Activated CD4-positive, alpha-beta T cell treated with anti-CD3 and anti-CD28 coated beads for 4 hours (primary cell): ENCODE measurements around the gene LRG1.
"Not testable (repeated sequence)": the region's sequence is repeated elsewhere in the genome, so short reads cannot be mapped to it uniquely, and the experiment has no call there.

Experiments
- DNase-seq, 2 donors: peaks; one replicate each; pipeline ENCODE4 v3.0.0-alpha.2; 2020

Gene LRG1

DNA sequence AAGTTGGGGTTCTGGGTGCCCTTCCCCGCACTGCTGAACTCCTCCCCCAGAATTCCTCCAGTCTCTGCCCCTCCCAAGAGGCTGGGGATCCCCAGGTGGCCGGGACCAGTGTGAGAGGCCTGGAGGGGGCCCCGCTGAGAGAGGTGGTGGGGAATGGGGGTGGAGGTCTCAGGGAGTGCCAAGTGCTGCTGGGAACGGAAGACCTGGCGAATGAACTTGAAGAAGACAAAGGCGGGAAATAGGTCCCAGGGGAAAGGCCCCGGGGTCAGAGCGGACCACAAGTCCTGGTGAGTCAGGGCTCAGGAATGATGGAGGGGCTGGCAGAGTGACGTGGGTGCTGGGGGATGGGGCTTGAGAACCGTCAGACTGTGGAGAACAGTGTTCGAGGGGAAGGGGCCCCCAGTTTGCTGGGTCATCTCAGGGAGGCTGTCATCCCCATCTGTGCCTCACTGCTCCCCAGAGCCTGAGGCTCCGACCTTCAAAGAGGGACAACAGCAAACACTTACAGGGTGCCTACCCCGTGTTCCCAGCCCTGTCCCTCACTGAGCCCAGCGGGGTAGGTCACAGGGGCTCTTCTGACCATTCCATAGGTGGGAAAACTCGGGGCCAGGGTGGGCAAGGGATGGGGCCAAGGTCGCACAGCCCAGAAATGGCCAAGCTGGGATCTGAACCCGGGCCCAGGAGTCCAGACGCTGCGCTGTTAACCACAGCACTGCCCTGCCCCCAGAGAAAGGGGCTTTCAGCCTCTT is 35.6 kb upstream of the LRG1 start:
- DNase-seq = no peak

DNA sequence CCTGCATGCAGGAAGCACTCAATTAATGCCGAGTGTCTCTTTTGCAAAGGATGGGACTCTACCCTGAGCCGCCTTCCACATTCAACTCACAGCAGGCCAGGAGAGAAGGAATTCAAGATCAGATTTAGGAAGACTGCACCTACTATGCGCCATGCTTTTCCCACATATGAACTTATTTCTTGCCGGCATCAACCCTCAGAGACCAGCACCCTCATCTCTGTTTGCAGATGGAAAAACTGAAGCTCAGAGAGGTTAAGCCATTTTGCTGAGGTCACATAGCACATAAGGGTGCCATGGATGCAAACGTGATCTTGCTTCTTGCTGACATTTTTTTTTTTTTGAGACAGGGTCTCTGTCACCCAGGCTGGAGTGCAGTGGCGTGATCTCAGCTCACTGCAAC is 33.8 kb upstream of the LRG1 start:
- no peak for DNase-seq

DNA sequence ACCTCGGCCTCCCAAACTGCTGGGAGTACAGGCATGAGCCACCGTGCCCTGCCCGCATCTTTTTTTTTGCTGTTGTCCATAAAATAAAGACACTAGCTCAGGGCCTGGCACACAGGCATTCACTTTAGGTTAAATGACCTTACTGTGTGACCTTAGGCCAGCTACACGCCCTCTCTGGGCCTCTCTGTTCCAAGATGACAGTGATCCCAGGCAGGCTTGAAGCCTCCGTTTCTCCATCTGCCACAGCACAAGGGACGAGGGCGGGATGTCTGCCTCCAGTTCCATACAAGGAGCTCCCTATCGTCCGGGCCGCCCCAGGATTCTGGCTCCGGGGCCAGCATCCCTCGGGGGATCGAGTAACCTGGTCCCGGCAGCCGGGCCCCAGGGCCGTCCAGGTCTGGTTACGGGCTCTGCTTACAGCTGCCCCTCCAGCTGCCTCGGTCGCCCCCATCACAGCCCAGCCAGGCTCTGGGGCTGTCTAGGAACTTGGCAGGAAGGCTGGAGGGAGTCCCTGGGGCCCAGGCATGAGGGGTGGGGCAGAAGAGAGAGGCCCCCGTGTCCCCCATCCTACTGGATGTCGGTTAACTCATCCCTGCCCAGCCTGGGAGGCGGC is 31.6 kb upstream of the LRG1 start:
- DNase-seq = no peak

DNA sequence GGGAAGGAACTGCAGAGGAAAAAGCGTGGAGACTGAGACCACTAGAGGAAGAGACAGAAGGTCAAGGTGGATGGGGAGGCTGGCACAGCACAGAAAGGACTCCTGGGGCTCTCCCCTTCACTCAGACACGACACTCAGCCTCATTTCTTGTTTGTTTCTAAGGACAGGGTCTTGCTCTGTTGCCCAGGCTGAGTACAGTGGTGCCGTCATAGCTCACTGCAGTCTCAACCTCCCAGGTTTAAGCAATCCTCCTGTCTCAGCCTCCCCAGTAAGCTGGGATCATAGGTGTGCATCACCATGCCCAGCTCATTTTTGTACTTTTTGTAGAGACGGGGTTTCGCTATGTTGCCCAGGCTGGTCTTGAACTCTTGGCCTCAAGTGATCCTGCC is 31.1 kb upstream of the LRG1 start:
- DNase-seq = no peak

DNA sequence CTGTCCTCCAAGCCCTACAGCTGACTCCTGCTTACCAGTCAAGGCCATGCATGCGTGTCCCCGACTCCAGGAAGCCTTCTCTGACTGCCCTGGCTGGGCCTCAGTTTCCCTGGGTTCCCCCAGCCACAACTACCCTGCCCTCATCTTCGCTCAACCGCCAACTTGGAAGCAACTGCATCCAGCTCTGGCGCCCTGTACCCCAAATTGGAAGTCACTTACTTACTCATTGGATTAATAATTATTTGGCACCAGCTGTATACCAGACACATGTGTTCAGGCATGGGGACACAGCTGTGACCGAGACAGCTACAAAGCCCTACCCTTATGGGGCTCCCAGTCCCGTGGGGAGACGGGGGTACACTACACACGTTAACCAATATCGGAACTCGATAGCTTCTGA is 30.6 kb upstream of the LRG1 start:
- no peak for DNase-seq

DNA sequence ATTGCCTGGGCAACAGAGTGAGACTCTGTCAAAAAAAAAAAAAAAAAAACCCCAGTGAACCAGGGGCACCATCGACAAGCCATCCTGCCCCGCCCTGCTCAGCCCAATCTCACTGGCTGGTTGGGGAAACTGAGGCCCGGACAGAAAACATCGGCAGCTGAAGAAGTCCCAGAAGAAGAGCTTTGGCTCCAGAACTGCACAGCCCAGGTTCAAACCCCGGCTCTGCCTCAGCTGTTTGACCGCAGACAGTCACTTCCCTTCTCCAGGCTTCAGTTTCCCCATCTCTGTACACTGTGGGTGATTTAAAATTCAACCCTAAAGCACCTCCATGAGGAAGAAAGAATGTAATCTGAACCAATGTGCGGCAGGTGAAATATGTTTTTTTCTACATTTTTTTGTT is 29.1 kb upstream of the LRG1 start:
- no peak for DNase-seq

DNA sequence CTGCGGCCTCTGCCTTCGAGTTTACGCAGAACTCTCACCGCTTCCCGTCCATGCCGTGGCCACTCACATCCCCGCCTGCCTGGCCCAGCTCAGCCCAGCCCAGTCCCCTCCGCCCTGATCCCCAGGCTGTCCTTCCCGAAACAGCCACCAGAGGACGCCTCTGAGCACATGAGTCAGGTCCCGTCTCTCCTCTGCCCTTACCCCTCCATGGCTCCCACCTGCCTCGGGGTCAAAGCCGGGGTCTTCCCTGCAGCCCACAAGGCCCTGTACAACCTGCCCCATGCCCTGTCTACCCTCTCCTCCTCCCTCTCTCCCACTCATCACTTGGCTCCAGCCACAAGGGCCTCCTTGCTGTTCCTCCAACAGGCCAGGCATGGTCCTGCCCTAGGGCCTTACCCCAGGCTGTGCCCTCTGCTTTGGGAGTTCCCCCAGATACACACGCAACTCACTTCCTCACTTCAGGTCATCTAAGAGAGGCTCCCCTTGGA is 27.8 kb upstream of the LRG1 start:
- DNase-seq = peak; percentile 43 to 65

DNA sequence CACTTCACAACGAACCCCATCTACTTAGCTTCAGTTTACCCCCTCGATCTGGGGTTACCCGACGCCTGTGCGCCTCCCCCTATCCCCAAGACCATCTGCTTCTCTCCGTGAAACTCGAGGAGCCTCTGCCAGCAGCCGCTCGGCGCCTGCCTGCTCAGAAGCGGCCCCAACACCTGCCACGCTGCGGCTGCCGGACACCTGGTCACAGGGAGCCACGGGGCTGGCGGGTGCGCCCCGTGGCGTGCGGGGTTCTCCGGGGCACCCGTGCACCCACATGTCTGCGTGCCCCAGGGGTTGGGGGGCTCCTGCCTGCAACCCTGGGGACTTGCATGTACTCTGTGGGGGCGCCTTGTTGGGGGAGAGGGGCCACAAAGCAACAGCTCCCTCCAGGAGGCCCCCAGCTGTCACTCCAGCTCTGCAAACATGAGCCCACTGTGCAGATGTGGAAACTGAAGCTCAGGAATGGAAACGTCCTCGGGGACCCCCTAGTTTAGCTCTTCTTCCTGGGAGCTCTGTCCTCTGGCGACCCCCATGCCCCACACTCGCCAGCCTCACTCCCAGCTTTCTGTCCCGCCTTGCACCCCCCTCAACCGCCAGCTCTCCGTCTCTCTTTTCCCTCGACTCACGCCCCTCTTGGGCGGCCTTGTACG is 26.7 kb upstream of the LRG1 start:
- no peak for DNase-seq

DNA sequence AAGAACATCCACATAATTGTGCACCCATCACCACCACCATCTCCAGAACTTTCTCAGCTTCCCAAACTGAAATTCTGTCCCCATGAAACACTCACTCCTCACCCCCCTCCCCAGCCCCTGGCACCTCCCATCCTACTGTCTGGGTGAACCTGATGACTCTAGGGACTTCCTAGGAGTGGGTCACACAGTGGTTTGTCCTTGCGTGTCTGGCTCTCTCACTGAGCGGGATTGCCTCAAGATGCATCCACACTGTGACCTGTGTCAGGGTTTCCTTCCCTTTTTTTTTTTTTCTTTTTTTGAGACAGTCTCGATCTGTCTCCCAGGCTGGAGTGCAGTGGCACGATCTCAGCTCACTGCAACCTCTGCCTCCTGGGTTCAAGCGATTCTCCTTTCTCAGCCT is 23.7 kb upstream of the LRG1 start:
- not testable (repeated sequence) for DNase-seq

DNA sequence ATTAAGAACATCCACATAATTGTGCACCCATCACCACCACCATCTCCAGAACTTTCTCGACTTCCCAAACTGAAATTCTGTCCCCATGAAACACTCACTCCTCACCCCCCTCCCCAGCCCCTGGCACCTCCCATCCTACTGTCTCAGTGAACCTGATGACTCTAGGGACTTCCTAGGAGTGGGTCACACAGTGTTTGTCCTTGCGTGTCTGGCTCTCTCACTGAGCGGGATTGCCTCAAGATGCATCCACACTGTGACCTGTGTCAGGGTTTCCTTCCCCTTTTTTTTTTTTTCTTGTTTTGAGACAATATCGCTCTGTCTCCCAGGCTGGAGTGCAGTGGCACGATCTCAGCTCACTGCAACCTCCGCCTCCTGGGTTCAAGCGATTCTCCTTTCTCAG is 22.2 kb upstream of the LRG1 start:
- not testable (repeated sequence) for DNase-seq

DNA sequence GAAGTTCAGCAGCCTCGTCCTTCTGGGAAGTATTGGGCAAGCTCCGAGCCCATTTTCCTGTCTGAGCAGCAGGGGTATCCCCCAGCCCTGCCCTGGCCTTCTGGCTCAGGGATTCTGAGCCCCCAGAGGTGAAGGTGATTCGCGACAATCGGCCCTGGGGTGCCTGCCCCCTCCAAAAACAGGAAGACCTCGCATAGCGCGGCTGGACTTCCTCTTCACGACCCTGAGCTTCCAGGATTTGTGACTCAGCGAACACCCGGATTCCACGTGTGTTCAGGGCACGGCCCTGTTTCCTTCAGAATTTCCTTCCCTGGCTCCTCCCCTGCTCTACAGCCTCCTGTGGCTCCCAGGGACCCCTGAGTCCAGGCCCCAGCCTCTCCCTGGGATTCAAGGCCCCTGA is 19.7 kb upstream of the LRG1 start, which contains the start of gene SEMA6B:
Gene SEMA6B (minus strand): TSS at position 116 of the 400 bp plus-strand sequence. CDS start 1,227 bp downstream, outside the sequence.
- DNase-seq = no peak

DNA sequence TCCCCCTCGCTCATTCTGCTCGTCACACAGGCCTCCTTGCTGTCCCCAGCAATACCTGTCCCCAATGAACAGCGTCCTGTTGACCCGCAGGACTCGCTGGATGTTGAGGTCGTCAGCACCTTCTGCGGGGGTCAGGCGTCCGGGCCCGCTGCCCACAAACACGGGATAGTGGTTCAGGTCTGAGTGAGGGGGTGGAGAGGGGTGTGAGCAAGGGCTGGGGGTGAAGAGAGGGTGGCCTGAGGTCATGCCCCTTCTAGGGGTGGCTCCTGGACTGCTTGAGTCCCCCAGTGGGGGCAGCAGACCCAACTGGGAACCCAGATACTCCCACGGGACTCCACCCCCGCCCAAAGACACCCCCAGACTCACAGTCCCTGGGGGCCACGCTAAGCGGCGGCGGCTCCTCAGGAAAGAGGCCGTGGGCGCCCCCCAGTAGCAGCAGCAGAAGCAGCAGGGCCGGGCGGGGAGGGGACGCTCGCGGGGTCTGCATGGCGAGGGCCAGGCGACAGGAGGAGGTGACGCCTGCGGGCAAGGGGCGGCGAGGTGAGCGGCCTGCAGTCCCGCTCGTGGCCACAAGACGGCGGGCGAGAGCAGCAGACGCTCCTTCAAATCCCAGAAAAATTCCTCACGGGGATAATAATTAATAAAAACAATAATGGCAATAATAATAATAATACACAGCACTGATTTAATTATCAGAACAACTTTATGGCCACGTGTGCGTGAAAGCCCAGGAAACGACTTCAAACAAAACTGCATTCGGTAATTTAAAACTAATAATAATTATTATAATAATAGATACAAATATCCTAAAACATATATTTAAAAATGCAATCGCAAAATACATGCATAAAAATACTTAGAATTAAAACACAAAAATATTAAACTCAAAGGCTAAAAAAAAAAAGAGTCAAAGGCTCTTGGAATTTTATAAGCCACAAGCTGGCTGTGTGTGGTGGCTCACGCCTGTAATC is 18.4 kb upstream of the LRG1 start:
- DNase-seq = peak in 1 of 2 donors; percentile 35

DNA sequence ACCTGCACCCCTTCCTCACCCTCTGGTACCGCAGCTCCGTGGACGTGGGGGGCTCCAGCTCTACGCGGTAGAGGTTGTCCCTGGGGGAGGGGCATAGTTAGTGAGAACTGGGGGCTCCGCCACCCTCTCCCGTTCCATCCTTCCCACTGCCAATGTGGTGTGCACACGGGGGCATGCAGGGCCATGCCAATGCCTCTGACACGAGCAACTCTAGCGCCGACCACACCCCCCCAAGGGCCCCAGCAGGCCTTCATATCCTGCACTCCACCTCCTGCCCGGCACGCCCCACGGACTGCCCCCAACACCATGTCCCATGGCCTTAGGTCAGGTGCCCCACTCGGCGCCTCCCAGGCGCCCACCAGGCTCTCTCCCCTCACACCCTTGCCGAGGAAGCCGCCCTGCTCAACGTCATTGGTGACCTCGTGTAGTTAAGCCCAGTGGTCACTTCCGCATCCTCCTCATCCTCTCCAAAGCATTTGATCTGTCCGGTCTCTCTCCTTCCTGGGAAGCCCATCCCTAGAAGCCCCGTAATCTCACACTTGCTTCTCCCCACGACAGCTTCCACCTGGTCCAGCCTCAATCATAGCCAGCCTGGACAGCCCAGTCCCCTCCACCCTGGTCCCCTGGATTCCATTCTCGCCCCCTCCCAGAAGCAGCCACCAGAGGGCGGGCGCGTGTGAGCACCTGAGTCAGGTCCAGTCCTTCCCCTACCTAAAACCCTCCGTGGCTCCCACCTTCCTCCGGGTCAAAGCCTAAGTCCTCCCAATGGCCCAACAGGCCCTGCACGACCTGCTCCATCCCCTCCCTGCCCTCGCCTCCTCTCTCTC is 17.5 kb upstream of the LRG1 start:
- DNase-seq = peak in 1 of 2 donors; percentile 21

DNA sequence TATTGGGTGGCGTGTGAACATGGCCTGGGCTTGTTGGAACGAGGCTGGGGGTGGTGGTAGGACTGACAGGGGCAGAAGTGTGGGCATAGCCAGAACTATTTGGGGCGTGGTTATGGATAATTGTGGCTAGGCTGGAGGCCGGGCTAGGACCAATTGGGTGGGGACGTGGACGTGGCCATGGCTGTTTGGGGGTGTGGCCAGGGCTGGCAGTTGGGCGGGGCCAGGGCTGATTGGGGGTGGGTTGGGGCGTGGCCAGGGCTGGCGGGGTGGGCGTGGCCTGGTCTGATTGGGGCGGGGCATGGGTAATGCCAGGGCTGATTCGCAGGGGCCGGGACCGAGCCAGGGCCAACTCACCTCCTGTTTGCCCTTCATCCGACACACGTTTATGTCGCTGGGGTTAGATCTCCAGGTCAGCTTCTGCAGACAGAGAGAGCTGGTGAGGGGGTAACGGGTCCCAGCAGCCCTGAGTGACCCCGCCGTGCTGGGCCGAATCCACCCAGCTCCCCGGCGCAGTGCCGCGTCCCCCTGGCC is 16.8 kb upstream of the LRG1 start:
- no peak for DNase-seq

DNA sequence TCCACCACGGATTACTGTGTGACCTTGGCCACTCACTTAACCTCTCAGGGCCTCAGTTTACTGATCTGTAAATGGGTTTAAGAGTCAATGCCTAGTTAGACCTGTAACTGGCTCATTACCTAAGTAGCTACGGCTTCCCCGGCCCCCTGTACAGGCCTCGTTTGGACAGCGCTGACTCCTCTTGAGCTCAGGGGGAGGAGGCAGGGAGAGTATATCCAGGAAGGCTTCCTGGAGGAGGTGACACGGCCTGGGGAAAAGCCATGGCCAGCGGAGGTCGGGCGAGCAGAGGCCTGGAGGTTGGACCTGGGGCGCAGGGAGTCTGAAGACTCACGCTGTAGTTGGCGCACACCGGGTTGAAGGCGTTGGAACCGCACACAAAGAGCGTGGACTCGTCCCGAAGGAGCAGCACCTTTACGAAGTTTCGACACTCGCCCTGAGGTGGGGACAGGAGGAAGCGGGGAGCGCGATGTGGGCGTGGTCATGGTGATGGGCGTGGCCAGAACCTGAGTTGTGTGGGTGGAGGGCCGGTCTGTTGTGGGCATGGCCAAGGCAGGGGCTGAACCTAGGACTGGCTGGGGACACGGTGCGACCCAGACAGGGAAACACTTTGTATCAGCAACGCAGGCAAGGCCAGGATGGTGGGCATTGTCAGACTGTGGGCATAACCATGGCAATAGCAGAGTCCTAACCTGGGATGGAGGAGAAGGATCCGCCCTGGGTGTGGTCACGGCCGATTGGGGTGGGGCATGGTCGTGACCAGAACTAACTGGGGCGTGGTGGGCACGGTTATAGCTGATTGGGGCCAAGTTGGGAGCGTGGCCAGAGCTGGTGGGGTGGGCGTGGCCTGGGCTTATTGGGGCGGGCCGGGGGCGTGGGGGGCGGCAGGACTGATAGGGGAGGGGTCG is 16.1 kb upstream of the LRG1 start:
- DNase-seq = no peak

DNA sequence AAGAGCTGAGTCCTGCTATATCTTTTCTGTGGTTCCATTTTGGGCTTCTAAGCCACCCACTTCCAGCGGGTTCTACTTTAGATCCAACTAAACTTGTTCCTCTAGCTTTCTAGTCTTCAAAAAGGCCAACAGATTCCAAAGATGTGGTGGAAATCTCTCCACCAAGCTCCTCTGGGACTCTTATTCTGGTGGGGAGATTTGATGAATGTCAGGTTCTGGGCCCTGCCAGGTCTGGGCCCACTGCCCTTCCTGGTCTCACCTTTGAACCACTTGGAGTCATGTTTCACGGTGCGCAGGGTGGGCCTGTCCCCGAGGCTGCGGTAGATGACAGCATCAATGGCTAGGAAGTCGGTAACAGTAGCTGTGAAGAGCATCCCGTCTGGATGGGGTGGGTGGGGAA is 14.9 kb upstream of the LRG1 start:
- no peak for DNase-seq

DNA sequence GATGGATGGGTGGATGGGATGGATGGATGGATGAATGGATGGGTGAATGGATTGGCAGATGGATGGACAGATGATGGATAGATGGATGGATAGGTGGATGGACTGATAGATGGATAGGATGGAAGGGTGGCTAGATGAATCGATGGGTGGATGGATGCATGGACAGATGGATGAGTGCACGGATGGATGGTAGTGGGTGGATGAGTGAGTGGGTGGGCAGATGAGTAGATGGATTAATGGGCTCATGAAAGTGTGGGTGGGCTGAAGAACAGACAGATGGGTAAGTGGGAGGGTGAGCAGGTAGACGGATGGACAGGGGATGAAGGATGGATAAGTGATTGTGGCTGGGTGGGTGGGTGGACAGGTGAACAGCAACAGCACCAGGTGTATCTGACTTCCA is 13.9 kb upstream of the LRG1 start:
- no peak for DNase-seq

DNA sequence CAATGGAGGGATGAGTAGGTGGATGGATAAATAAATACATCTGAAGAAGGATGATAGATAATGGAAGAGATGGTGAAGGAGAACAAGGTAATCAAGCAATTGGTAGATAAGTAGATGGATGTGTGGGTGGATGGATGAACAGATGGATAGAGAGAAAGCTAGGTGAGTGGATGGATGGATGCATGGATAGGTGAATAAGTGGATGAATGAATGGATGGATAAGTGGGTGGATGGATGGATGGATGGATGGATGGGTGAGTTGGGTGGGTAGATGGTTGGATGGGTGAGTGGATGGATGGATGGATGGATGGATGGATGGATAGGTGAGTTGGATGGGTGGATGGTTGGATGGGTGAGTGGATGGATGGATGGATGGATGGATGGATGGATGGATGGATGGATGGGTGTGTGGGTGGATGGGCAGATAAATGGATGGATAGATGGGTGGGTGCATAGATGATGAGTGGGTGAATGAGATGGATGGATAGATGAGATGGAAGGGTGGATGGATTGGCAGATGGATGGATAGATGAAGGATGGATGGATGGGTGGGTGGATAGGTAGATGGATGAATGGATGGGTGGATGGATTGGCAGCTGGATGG is 13.4 kb upstream of the LRG1 start:
- no peak for DNase-seq

DNA sequence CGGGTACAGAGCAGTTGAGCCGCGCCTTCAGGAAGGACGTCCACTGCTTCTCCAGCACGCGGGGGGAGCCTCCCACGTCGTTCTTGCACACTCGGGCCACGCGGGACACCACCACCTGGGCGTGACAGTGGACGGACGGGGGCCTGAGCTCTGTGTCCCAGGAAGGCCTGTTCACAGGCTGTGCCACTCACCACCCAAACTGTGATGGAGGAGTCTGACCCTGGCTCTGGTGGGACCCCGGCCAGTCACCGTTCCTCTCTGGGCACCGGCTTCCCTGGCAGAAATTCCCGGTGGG is 12.6 kb upstream of the LRG1 start:
- no peak for DNase-seq

DNA sequence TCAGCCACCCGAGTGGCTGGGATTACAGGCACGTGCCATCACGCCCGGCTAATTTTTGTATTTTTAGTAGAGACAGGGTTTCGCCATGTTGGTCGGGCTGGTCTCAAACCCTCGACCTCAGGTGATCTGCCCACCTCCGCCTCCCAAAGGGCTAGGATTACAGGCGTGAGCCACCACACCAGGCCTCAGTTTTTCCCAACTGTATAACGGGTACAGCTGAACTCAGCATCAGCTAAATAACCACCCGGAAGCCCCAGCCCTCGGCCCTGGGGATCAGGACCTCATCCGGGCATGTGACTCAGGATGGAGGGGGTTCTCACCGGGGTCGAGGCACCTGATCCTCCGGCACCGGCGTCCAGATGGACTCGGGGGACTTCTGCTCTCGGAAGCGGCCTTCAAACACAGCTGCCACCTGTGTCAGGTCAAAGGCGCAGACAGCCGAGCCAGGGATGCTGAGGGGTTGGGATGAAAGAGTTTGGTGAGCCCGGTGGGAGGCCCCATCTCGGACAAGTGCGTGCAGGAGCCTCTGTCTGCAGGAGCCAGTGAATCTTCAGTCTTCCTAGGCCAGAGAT is 10.7 kb upstream of the LRG1 start:
- DNase-seq = no peak
